Measurements from ENCODE around the gene ARHGEF11. TPM values are rescaled to one million over a fixed set of nuclear protein-coding genes. Genes with fewer than 3 reads are reported as not detected.

The ARHGEF11 gene
- total and polyA plus RNA-seq, 2 of the 4 experiments (the other 2 are of a cell fraction) = 16.8 to 17.2 TPM

- H3K4me2 ChIP-seq (ENCODE audit: low read depth, low read length) = no peak overlapping the region
- no TSS peak for BruUV-seq (replicated peaks)
- H2AK9ac ChIP-seq (replicated peaks; ENCODE audit: low read depth, low read length, poor library complexity) = no peak overlapping the region
- in situ Hi-C loops (cut with MboI; ENCODE audit: low sequenced_read_pairs) (no loop called here), intact Hi-C loops (cut with micrococcal nuclease) (no loop called here), dilution Hi-C loops (cut with HindIII; ENCODE audit: low sequenced_read_pairs, unreplicated experiment) (no loop called here)
- no peak overlapping the region for H3K18ac ChIP-seq (ENCODE audit: low read depth, low read length)
- H2AK5ac ChIP-seq (ENCODE audit: low read depth, low read length) = no peak overlapping the region
- no peaks in the 10 kb centered on the region; the same call in 1 of the 2 replicates for H3K9me1 ChIP-seq (ENCODE audit: insufficient read depth, low read length)
- no peaks in the 10 kb centered on the region for H3K36me3 ChIP-seq (ENCODE audit: control insufficient read depth, insufficient read depth, low read length)
- H2BK20ac ChIP-seq (ENCODE audit: low read depth, low read length) = no peak overlapping the region
- no peak overlapping the region for H4K5ac ChIP-seq (ENCODE audit: low read depth, low read length)
- no peak overlapping the region for H4K91ac ChIP-seq (ENCODE audit: insufficient read depth, low read depth, low read length)
- H2AFZ ChIP-seq (replicated peaks; ENCODE audit: low read length, poor library complexity) = no peak overlapping the region
- no peak overlapping the region for H3K56ac ChIP-seq (ENCODE audit: extremely low read depth, insufficient read depth, low read length)
- ChIA-PET POLR2A (ENCODE audit: unreplicated experiment) (no interaction called here), CTCF (no interaction called here)
- H2BK15ac ChIP-seq (ENCODE audit: low read depth, low read length) = no peak overlapping the region
- no CpG with 5 or more reads among the region's 7 CpGs for WGBS, 2 experiments (ENCODE audit: extremely low coverage in 2 of 2, insufficient read length in 1 of 2)
- no peaks in the 10 kb centered on the region for H3K27me3 ChIP-seq (ENCODE audit: control insufficient read depth, insufficient read depth, low read length)
- H3K4me1 ChIP-seq (ENCODE audit: control insufficient read depth, insufficient read depth, low read length) = peaks cover 2% of the 10 kb centered on the region
- no peak overlapping the region for H3K23ac ChIP-seq (ENCODE audit: low read depth, low read length)
- TF ChIP-seq ELK1 (IDR thresholded peaks at IDR 0.05; ENCODE audit: borderline replicate concordance, low read depth, low read length) (no peak), MAZ (IDR thresholded peaks at IDR 0.05; ENCODE audit: borderline replicate concordance, low read depth, low read length) (no peak), MXI1 (IDR thresholded peaks at IDR 0.05; ENCODE audit: borderline replicate concordance, low read depth, low read length) (no peak), CEBPB (IDR thresholded peaks at IDR 0.05; ENCODE audit: low read depth, low read length) (no peak), CHD1 (IDR thresholded peaks at IDR 0.05; ENCODE audit: low read depth, low read length) (no peak)
- DNase-seq (no peak), ATAC-seq (ENCODE audit: low read depth) (no peak)
- no peak overlapping the region for H2BK5ac ChIP-seq (ENCODE audit: low read depth, low read length, poor library complexity, severe bottlenecking)
- no peaks in the 10 kb centered on the region for H3K9me3 ChIP-seq (ENCODE audit: control insufficient read depth, insufficient read depth, low read length)
- no peak overlapping the region for H2BK120ac ChIP-seq (ENCODE audit: low read depth, low read length)
- H3K4me3 ChIP-seq (ENCODE audit: insufficient read depth, low read depth, low read length) = no peak overlapping the region
- H3K9ac ChIP-seq (ENCODE audit: low read depth, low read length) = no peak overlapping the region
- H4K20me1 ChIP-seq (ENCODE audit: insufficient read depth, low read length) = peaks cover 16% of the 10 kb centered on the region; the same call in 1 of the 2 replicates
- H3K14ac ChIP-seq (replicated peaks; ENCODE audit: low read depth, low read length) = no peak overlapping the region
- no peak overlapping the region for H3K4ac ChIP-seq (ENCODE audit: low read depth, low read length)
- H3K27ac ChIP-seq (ENCODE audit: insufficient read depth, low read length) = no peak overlapping the region
- H4K8ac ChIP-seq (ENCODE audit: low read depth in 2 of 2, low read length in 2 of 2) = no peak overlapping the region
- peaks cover 46 to 60% of the 10 kb centered on the region in 2 experiments for H3K79me1 ChIP-seq (ENCODE audit: low read depth in 1 of 2, low read length in 2 of 2)
Measured at GRCh38 chr1:156998840-156999500, 46.6 kb downstream of the ARHGEF11 start.

Measured in IMR-90 (cell line).